KMS-11 (cell line): ENCODE data around the gene NT5E.
"Not testable (repeated sequence)": the region's sequence is repeated elsewhere in the genome, so short reads cannot be mapped to it uniquely, and the experiment has no call there.

ENCODE experiments used
- H2AFZ ChIP-seq: fragments of 200-600 bp; sonication (generic); 2 replicates; pipeline ENCODE4 v1.6.1; 2016; ENCODE audit warnings: antibody characterized with exemption, mixed run types, low read depth
- H3K27ac ChIP-seq: fragments of 200-600 bp; sonication (generic); 2 replicates; pipeline ENCODE4 v1.6.1; 2016; ENCODE audit warnings: mild to moderate bottlenecking, mixed run types
- H3K27me3 ChIP-seq: fragments of 200-600 bp; sonication (generic); 2 replicates; pipeline ENCODE4 v1.6.1; 2017; ENCODE audit warnings: mild to moderate bottlenecking, low read depth, mixed run types, moderate library complexity; ENCODE audit not compliant: insufficient read depth
- H3K36me3 ChIP-seq: fragments of 200-600 bp; sonication (generic); 2 replicates; pipeline ENCODE4 v1.6.1; 2017; ENCODE audit warnings: mild to moderate bottlenecking, mixed run types; ENCODE audit not compliant: insufficient read depth
- H3K4me1 ChIP-seq: fragments of 200-600 bp; sonication (generic); 2 replicates; pipeline ENCODE4 v1.6.1; 2016; ENCODE audit warnings: mild to moderate bottlenecking, low read depth, mixed run types; ENCODE audit not compliant: poor library complexity, severe bottlenecking
- H3K4me2 ChIP-seq: fragments of 200-600 bp; sonication (generic); 2 replicates; pipeline ENCODE4 v1.7.0; 2016; ENCODE audit warnings: mild to moderate bottlenecking, mixed run types
- H3K4me3 ChIP-seq: fragments of 200-600 bp; sonication (generic); IDR thresholded peaks from 2 replicates; pipeline ENCODE4 v1.6.1; 2017; ENCODE audit warnings: low read depth, low read length, mixed read lengths; ENCODE audit not compliant: insufficient read depth
- H3K79me2 ChIP-seq: fragments of 200-600 bp; sonication (generic); 2 replicates; pipeline ENCODE4 v1.6.1; 2016; ENCODE audit warnings: low read depth, mixed run types; ENCODE audit not compliant: insufficient read depth
- H3K9ac ChIP-seq: fragments of 200-600 bp; sonication (generic); 2 replicates; pipeline ENCODE4 v1.6.1; 2016; ENCODE audit warnings: mild to moderate bottlenecking, mixed run types
- H4K20me1 ChIP-seq: fragments of 200-600 bp; sonication (generic); 2 replicates; pipeline ENCODE4 v1.6.1; 2016; ENCODE audit warnings: mild to moderate bottlenecking, mixed run types; ENCODE audit not compliant: insufficient read depth
- TF ChIP-seq, protein P1 (sequence below): fragments of 200-600 bp; sonication (generic); conservative IDR thresholded peaks from 2 replicates; pipeline ENCODE4 v1.6.1; 2017; ENCODE audit warnings: low read depth, mild to moderate bottlenecking, antibody characterized with exemption, low read length, moderate library complexity, mixed read lengths

Gene NT5E

GRCh38 chr6:85402922-85403321 lies 47.0 kb upstream of the NT5E start:
- H3K4me2 ChIP-seq = no peak overlapping the region
- H3K36me3 ChIP-seq = no peaks in the 10 kb centered on the region
- no peak overlapping the region for H2AFZ ChIP-seq
- no peak overlapping the region for H3K4me3 ChIP-seq
- H3K79me2 ChIP-seq = no peaks in the 10 kb centered on the region
- H3K27me3 ChIP-seq = no peaks in the 10 kb centered on the region
- H3K9ac ChIP-seq = no peak overlapping the region
- TF ChIP-seq, protein P1, sequence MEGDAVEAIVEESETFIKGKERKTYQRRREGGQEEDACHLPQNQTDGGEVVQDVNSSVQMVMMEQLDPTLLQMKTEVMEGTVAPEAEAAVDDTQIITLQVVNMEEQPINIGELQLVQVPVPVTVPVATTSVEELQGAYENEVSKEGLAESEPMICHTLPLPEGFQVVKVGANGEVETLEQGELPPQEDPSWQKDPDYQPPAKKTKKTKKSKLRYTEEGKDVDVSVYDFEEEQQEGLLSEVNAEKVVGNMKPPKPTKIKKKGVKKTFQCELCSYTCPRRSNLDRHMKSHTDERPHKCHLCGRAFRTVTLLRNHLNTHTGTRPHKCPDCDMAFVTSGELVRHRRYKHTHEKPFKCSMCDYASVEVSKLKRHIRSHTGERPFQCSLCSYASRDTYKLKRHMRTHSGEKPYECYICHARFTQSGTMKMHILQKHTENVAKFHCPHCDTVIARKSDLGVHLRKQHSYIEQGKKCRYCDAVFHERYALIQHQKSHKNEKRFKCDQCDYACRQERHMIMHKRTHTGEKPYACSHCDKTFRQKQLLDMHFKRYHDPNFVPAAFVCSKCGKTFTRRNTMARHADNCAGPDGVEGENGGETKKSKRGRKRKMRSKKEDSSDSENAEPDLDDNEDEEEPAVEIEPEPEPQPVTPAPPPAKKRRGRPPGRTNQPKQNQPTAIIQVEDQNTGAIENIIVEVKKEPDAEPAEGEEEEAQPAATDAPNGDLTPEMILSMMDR = no peak
- H4K20me1 ChIP-seq = no peaks in the 10 kb centered on the region
- no peaks in the 10 kb centered on the region for H3K4me1 ChIP-seq
- no peak overlapping the region for H3K27ac ChIP-seq

DNA sequence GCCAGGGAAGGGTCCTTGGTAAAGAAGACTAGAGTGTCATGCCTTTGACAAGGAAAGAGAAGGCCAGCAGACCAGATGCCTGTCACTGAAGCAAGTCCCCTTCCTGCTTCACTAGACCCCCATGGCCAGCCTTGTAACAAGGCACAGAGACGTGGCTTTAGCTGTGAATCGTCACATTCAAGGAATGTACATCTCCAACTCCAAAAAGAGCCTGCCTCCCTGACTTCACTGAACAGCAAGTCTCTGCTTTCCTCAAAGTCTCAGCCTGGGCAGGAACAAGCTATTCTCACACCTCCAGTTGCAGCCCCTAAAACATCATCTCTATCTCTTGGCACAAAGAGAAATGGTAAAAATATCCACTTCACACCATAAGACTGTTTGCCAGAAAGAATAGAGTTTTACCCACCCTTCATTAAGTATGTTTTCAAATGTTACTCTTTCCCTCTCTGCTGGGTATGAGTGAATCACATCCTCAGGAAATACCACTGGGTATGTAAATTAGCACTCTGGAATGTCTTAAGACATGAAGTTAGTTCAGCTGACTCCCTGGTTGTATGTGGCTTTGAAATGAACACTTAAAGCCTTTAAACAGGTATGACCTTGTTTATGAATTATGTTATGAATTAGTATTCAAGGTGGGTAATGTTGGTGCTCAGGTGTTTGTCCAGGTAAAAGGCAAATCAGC lies 46.4 kb upstream of the NT5E start:
- Histone ChIP-seq H3K27ac (no peak overlapping the region), H3K4me3 (no peak overlapping the region), H3K27me3 (no peaks in the 10 kb centered on the region), H3K79me2 (no peaks in the 10 kb centered on the region), H3K36me3 (no peaks in the 10 kb centered on the region), H4K20me1 (no peaks in the 10 kb centered on the region), H2AFZ (no peak overlapping the region), H3K4me1 (no peaks in the 10 kb centered on the region), H3K9ac (no peak overlapping the region), H3K4me2 (no peak overlapping the region)
- TF ChIP-seq, protein P1 = no peak

GRCh38 chr6:85404016-85404563 lies 45.8 kb upstream of the NT5E start:
- not testable (repeated sequence) for H4K20me1 ChIP-seq, H3K4me2 ChIP-seq, H3K4me1 ChIP-seq, H2AFZ ChIP-seq, H3K36me3 ChIP-seq, H3K9ac ChIP-seq, H3K27me3 ChIP-seq, H3K4me3 ChIP-seq, H3K79me2 ChIP-seq, H3K27ac ChIP-seq

GRCh38 chr6:85404564-85405174 lies 45.2 kb upstream of the NT5E start:
- Histone ChIP-seq H3K4me3 (no peak overlapping the region), H3K4me2 (no peak overlapping the region), H3K4me1 (no peaks in the 10 kb centered on the region), H3K27me3 (no peaks in the 10 kb centered on the region), H3K79me2 (no peaks in the 10 kb centered on the region), H2AFZ (no peak overlapping the region), H3K36me3 (no peaks in the 10 kb centered on the region), H3K27ac (no peak overlapping the region), H3K9ac (no peak overlapping the region), H4K20me1 (no peaks in the 10 kb centered on the region)
- TF ChIP-seq, protein P1 = no peak
